NT2/D1 (cell line): ENCODE data around the gene TMEM175.

Source experiments
- YY1 ChIP-seq: IDR thresholded peaks from 2 replicates; pipeline ENCODE4 v1.6.1; 2011; ENCODE audit not compliant: insufficient read length, insufficient read depth
- ZNF274 ChIP-seq: IDR thresholded peaks from 2 replicates; pipeline ENCODE4 v1.6.1; 2011; ENCODE audit warnings: mild to moderate bottlenecking, low read depth, low read length

GRCh38 chr4:946517-947471 lies 14.5 kb downstream of the TMEM175 start:
- TF ChIP-seq ZNF274 (no peak), YY1 (no peak)
